ENCODE measurements around the gene ARRB1.
A peak's percentile ranks its signal among the peaks of the same experiment; 100 is the strongest.

GRCh38 chr11:75328426-75329277 lies 22.8 kb downstream of the ARRB1 start:
- TF ChIP-seq CTCF (IDR thresholded peaks at IDR 0.05), result peak in 1 of 3 donors; percentile 9
- no peak for TF ChIP-seq POLR2A (IDR thresholded peaks at IDR 0.05)
